Inflammatory macrophage treated with lipopolysaccharide for 4 hours (primary cell): ENCODE data around the gene NSRP1.
"Not testable (repeated sequence)": the region's sequence is repeated elsewhere in the genome, so short reads cannot be mapped to it uniquely, and the experiment has no call there.

ENCODE experiments used
- DNase-seq: peaks from one replicate; pipeline ENCODE4 v3.0.0-alpha.2; 2020

The NSRP1 gene

GRCh38 chr17:30188211-30188939 is 71.8 kb downstream of the NSRP1 start:
- DNase-seq: no peak

- no peak for DNase-seq
Measured at GRCh38 chr17:30191072-30191471, 74.5 kb downstream of the NSRP1 start.

GRCh38 chr17:30196504-30196903 is 79.9 kb downstream of the NSRP1 start:
- no peak for DNase-seq

DNA sequence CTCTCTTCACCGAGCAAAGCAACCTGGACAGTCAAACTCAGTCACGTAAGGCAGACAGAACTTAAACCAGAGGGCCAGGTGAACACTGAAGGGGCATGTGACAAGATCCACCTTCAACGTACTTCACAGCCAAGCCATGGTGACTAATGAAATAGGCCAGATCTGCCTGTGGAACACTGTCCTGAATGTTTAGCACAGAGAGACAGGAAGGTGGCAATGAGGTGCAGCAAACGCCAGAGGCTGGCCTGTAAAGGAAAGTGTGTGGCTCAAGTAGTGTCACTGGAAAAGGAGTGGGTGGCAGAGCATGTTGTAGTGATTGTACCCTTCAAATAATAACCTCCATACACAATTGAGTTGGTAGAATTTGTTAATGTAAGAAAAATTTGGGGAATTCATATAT is 80.8 kb downstream of the NSRP1 start:
- no peak for DNase-seq

DNA sequence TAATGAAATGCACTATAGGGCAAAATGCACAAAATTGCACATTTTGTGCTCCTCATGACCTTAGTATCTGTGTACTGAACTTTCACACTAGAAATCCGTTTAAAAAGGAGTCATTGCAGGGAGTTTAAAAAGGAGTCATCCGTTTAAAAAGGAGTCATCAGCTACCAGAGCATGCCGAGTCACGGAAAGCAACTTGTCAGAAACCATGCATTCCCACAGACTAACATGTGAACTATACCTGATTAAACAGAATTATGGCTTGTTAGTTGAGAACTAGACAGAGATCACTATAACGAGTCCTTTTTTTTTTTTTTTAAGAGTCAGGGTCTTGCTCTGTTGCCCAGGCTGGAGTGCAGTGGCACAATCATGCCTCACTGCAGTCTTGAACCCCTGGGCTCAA is 83.0 kb downstream of the NSRP1 start:
- DNase-seq: no peak

GRCh38 chr17:30200106-30200505 is 83.5 kb downstream of the NSRP1 start:
- no peak for DNase-seq

- not testable (repeated sequence) for DNase-seq
Measured at GRCh38 chr17:30200656-30201055, 84.0 kb downstream of the NSRP1 start.

DNA sequence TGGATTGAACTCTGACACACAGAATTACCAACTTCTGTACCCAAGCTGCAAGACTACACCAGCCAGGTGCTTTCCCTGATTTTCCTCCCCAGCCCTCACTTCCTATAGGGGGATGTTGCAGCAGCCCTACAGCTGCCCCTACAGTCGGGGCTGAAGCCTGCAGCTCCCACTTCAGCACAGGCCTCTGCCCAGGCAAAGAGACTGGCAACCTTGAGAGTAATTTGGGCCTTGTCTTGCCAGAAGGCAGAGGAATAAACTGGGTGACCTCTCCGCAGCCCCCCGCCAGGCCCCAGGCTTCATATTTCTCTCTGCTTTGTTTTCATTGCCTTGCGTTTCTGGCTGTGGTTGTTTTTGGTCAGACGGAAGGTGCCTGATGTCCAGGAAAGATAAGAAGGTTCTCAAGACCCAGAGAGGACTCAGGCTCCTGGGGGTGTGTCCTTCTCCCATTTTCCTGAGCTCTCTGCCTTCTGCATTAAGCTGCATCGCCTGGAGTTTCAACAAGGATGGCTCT is 86.9 kb downstream of the NSRP1 start:
- no peak for DNase-seq

DNA sequence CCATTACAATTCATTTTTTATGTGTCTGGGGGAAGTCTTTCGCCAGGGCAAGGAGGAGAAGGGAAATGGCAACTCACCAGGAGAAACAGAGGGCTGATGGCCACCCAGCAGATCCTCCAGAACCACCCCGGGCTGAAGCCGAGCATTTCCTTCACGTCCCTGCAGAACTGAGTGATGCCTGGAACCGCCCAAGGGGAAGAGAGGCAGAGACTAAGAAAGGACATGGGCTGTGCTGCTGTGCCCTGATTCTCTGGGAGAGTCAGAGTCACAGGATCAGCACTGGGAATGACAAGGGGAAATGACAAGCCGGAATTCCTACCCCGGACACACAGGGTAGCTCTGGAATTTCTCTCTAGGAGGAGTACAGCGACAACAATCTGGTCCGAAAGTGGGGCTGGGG is 91.0 kb downstream of the NSRP1 start:
- no peak for DNase-seq

- peak; percentile 5 for DNase-seq
Measured at GRCh38 chr17:30208214-30208613, 91.6 kb downstream of the NSRP1 start.

DNA sequence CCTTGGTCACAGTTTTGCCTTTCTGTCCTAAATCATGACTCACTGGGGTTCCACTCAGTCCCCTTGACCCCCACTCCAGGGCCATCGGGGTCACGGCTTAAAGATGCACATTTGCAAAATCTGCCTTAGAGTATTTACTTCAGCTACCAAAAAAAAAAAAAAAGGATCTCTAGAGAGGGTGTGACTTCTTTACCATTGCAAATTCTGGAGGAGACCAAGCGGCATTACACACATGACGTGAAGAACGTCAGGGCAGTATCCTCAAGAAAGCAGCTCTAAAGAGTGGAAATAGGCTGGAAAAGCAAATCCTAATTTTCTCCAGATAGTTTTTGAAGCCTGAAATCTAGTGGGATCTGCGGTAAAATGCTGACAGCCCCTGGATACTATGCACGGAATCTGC is 93.3 kb downstream of the NSRP1 start:
- DNase-seq: no peak

- no peak for DNase-seq
Measured at GRCh38 chr17:30210366-30210765, 93.8 kb downstream of the NSRP1 start.

- DNase-seq: no peak
Measured at GRCh38 chr17:30210901-30211300, 94.3 kb downstream of the NSRP1 start.

GRCh38 chr17:30211371-30211770 is 94.8 kb downstream of the NSRP1 start:
- no peak for DNase-seq

DNA sequence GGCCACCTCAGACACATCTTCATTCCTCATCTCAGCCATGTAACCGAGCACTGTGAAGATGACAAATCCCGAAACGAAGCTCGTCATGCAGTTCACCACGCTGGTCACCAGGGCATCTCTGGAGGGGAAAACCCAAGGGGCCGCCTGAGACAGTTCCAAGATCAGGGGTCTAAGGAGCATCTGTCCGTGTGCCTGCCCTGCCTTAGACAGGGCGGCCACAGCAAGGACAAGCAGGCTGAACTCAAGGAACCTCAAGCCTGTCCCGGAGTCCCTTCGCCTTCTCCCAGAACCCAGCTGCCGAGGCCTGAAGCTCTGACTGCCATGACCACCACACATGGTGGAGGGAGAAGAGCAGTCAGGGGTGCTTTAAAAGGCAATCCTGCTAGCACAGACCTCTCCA is 96.1 kb downstream of the NSRP1 start:
- no peak for DNase-seq

GRCh38 chr17:30217054-30217453 is 100.4 kb downstream of the NSRP1 start:
- no peak for DNase-seq

GRCh38 chr17:30217746-30218245 is 101.2 kb downstream of the NSRP1 start:
- no peak for DNase-seq

DNA sequence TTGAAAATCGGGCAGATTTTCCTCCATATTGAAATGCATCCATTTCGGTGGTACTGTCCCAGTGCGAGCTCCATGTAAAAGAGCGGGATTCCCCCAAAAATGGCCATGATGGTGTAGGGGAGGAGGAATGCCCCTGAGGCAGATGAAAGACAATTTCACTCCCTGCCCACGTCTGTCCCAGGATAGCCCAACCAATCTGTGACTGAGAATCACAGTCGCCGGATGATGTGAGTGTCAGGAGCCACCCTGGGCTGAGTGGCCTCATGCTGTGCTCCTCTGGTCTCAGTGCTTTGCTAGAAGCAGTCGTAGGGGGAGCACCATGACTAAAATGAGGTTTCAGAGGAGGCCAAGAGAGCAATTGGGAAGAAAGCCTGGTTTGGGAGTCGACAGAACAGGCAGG is 102.2 kb downstream of the NSRP1 start:
- DNase-seq: no peak

DNA sequence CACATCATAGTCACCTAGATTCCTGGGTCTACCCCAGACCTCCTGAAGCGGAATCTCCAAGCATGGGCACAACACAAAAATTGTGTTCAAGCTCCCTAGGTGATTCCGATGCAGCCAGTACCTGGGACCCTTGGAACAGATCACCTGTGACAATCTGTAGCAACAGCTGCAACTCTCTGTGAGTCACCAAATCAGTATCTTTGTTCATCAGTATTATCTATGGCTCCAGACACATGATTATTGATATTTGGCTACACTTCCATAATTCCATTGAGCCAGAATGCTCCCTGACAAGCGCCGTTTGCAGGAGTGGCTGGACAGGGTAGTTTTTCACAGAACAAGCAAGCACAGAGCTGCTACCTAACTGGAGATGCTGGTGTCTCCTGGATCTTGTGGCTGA is 102.7 kb downstream of the NSRP1 start:
- DNase-seq: no peak

- no peak for DNase-seq
Measured at GRCh38 chr17:30219833-30220232, 103.2 kb downstream of the NSRP1 start.

GRCh38 chr17:30220414-30220813 is 103.8 kb downstream of the NSRP1 start:
- no peak for DNase-seq

DNA sequence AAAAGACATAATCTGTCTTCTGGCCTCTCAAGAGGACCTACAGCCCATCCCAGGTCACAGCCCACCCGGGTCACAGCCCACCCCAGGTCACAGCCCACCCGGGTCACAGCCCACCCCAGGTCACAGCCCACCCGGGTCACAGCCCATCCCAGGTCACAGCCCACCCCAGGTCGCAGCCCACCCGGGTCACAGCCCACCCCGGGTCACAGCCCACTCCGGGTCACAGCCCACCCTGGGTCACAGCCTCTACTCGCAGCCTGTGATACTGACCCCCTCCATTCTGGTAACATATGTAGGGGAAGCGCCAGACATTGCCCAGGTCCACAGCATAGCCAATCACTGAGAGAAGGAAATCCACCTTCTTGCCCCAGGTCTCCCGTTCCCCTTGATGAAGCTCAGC is 104.7 kb downstream of the NSRP1 start:
- no peak for DNase-seq

DNA sequence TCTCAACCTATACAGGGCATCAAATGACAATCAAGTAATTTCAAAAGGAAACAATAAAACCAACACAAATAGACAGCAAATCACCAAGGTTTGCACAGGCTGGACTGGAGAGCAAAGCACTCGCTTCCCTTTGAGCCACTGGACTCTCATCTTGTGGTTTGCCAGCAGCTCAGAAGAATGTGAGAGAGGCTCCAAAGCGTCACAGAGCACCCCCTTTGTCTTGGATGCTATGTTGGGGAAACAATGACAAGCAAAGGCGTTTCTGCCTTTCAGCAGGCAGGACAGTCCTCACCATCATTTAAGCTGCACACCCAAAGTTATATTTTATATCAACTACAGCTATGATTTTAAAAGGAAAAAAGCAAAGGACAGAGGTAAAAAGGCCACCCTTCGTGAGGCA is 105.6 kb downstream of the NSRP1 start:
- DNase-seq: no peak

DNA sequence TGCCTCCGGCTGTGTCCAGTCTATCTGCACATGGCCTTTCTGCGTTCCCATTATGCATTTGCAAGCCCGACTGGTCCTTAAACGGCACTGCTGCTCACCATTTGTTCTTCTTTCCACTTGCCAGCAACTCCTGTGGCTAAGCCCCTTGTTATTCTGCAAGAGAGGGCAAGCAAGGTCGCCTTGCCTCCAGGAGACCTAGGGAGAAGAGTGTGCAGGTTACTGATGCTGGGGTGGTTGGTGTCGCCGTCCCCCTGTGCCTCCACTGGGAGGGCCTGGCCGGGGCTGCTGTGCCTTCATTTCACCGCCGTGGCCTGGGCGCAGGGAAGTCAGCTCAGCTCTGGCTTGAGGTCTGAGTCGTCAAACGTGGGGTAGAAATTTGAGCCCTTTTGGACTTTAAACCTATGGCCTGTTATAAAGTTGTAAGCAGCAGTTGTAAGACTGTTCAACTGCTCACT is 106.1 kb downstream of the NSRP1 start:
- no peak for DNase-seq

- no peak for DNase-seq
Measured at GRCh38 chr17:30224419-30224960, 107.9 kb downstream of the NSRP1 start.
